Muscle layer of duodenum (tissue), 2 donors: ENCODE results near the gene ENKUR.

Experiments used
- H3K27ac ChIP-seq: one replicate; pipeline ENCODE4 v1.7.0; 2013; ENCODE audit warnings: mild to moderate bottlenecking, low read length
- H3K27me3 ChIP-seq: one replicate; pipeline ENCODE4 v1.7.0; 2013; ENCODE audit warnings: low read depth, mild to moderate bottlenecking, control low read depth, low read length
- H3K36me3 ChIP-seq, 2 donors: one replicate each; pipeline ENCODE4 v1.7.0; 2013; ENCODE audit warnings: low read length in 2 of 2, control low read depth in 1 of 2, mild to moderate bottlenecking in 1 of 2; ENCODE audit not compliant: insufficient read depth in 2 of 2, control insufficient read depth in 1 of 2
- H3K4me1 ChIP-seq, 2 donors: one replicate each; pipeline ENCODE4 v1.7.0; 2013; ENCODE audit warnings: low read length in 2 of 2, mild to moderate bottlenecking in 2 of 2, control low read depth in 1 of 2, moderate library complexity in 1 of 2; ENCODE audit not compliant: insufficient read depth in 2 of 2, control insufficient read depth in 1 of 2
- H3K4me3 ChIP-seq, 2 donors: one replicate each; pipeline ENCODE4 v1.7.0; 2013; ENCODE audit warnings: low read length in 2 of 2, low read depth in 1 of 2, mild to moderate bottlenecking in 1 of 2
- H3K9me3 ChIP-seq, 2 donors: one replicate each; pipeline ENCODE4 v1.7.0; 2013; ENCODE audit warnings: low read length in 2 of 2, control low read depth in 1 of 2, mild to moderate bottlenecking in 1 of 2; ENCODE audit not compliant: control insufficient read depth in 1 of 2
- donor health status: healthy.

ENKUR gene

DNA sequence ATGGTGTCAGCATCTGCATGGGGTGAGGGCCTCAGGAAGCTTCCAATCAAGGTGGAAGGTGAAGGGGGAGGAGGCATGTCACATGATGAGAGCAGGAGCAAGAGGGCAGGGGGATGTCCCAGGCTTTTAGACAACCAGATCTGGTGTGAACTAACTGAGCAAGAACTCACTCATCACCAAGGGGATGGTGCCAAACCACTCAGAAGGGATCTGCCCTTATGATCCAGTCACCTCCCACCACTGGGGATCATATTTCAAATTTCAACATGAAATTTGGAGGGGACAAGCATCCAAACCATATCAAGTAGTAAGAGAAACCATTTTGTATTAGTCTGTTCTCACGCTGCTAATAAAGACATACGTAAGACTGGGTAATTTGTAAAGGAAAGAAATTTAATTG is 34.0 kb upstream of the ENKUR start:
- no peak overlapping the region for H3K27ac ChIP-seq
- H3K9me3 ChIP-seq, result peaks cover 0 to 6% of the 10 kb centered on the region in 2 donors
- no peaks in the 10 kb centered on the region for H3K27me3 ChIP-seq
- peaks cover 0 to 3% of the 10 kb centered on the region in 2 donors for H3K36me3 ChIP-seq
- no peak overlapping the region for H3K4me3 ChIP-seq
- no peaks in the 10 kb centered on the region for H3K4me1 ChIP-seq

DNA sequence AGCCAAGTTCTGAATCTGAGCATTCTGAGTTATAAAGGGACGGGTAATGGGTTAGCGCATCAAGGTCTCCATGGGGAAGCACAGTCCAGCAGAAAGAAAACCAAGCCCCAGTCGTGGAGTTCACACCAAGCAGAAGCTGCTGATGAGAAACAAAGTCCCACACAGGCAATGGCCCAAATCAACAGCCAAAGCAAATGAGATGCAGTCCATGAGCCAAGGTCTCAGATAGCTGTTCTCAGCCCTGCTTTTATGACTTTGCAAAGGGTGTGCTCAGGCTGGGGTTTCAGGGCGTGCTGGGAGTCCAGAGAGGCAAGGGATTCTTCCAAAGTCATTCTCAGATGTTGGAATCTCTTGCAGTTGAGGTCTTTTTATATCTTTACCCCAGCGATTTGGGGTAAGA is 32.5 kb upstream of the ENKUR start:
- H3K27ac ChIP-seq, result no peak overlapping the region
- no peaks in the 10 kb centered on the region for H3K27me3 ChIP-seq

DNA sequence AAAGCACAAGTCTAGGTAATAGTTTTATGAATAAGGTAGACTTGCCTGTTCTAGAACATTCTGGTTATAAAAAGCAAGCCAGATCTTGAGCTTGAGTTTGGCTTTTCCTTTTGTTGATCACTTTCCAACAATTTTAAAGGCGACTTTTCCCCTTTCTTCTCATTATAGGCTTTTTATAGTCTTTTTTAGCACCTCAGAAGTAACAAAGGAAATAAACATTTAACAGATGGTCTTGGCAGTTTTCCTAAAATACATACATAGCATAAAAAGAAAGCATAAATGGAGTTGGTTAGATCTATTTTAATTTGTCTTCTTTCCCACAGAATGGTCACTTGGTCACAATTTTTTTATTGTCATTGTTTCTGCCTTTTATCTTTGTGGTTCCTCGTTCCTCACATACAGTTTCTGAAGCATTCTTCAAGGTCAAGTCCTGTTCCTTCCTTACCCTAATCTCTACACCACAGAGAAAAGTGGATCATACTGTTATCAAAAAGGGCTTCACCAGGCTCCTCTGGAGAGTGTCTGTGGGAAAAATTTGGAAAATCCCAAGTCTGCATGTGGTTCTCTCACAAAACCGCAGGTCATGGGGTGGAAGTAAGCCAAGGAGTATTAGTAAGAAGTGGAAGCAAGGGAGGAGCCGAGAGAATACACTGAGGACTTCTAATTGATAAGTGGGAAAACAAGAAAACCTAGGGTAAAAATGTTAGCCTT is 31.8 kb upstream of the ENKUR start:
- H3K4me3 ChIP-seq, result no peak overlapping the region
- H3K27me3 ChIP-seq, result no peaks in the 10 kb centered on the region
- peaks cover 0 to 6% of the 10 kb centered on the region in 2 donors for H3K9me3 ChIP-seq
- H3K27ac ChIP-seq, result no peak overlapping the region
- peaks cover 0 to 3% of the 10 kb centered on the region in 2 donors for H3K36me3 ChIP-seq
- no peaks in the 10 kb centered on the region for H3K4me1 ChIP-seq

More for the DNA sequence above, 32.5 kb upstream of the ENKUR start:
- Histone ChIP-seq H3K36me3 (peaks cover 0 to 3% of the 10 kb centered on the region in 2 donors), H3K9me3 (peaks cover 0 to 6% of the 10 kb centered on the region in 2 donors), H3K4me1 (no peaks in the 10 kb centered on the region), H3K4me3 (no peak overlapping the region)

DNA sequence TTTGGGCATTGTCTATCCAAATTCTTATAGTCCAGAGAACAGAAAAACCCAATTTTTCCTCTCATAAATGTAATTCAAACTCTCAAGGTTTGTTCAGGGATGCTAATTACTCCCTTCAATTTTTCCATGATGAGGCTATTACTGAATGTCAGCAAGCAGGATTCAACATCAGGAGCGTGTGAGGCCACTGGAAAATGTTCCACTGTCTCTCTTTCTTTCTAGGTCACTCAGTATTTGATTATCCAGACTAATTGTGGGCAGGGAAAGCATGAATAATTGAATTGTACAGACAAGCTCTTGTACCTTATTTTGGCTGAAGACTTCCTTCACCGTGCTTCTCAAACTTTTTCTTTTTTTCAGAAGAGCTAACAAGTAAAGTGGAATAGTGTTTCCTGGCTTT is 31.1 kb upstream of the ENKUR start:
- peaks cover 0 to 6% of the 10 kb centered on the region in 2 donors for H3K9me3 ChIP-seq
- peaks cover 0 to 3% of the 10 kb centered on the region in 2 donors for H3K36me3 ChIP-seq
- H3K27ac ChIP-seq, result no peak overlapping the region
- H3K4me3 ChIP-seq, result no peak overlapping the region
- no peaks in the 10 kb centered on the region for H3K4me1 ChIP-seq
- H3K27me3 ChIP-seq, result no peaks in the 10 kb centered on the region

DNA sequence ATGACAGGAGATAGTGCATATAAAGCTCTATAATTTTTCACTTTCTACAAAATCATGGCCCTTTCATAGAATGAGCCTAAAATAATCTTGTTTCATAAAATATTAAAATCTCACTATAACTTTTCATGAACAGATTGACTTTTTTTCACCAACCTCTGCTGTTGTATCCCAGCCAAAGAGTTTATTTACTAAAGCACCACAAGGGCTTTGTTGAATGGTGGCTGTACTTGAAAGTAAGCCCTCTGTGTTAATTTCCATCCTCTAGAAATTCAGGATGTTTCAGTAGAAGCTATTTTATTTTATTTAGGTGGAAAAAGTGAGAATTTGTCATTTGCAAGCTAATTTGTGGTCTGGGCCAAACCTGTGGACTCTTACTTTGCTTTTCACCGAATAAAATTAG is 30.7 kb upstream of the ENKUR start:
- Histone ChIP-seq H3K4me1 (no peaks in the 10 kb centered on the region), H3K9me3 (peaks cover 0 to 5% of the 10 kb centered on the region in 2 donors), H3K4me3 (no peak overlapping the region), H3K27me3 (no peaks in the 10 kb centered on the region), H3K36me3 (peaks cover 0 to 3% of the 10 kb centered on the region in 2 donors), H3K27ac (no peak overlapping the region)

DNA sequence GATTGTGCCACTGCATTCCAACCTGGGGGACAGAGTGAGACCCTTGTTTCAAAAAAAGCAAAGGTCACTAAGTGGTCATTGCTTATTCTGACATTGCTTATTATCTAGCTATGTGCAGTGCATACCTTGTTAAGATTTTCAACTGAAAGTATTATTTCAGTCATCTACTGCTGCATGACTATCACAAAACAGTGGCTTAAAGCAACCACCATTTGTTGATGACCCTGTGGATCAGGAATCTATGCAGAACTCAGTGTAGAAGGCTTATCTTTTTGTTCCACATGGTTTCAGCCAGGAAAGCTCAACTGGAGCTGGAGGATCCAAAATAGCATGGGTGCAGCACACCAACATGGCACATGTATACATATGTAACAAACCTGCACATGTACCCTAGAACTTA is 23.6 kb upstream of the ENKUR start:
- H3K27ac ChIP-seq, result no peak overlapping the region
- H3K36me3 ChIP-seq, result no peaks in the 10 kb centered on the region
- no peak overlapping the region for H3K4me3 ChIP-seq
- H3K27me3 ChIP-seq, result no peaks in the 10 kb centered on the region
- no peaks in the 10 kb centered on the region for H3K4me1 ChIP-seq
- no peaks in the 10 kb centered on the region for H3K9me3 ChIP-seq

DNA sequence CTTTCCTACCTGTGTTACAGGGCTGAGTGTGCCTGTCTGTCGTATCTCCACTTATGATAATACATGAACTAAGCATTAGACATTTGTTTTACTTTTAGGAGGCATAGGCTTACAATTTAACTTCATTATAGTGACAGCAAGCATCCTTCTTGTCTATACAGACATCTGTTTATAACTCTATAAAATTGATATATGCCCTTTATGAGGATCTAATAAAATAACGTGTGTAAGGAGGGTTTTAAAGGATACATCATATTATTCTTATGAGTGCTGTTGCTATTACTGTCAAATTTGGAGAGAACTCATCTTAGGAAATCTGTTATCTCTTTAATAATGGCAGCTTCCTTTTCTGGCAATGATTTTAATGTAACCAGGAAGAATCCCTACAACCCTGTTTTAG is 22.4 kb upstream of the ENKUR start:
- Histone ChIP-seq H3K4me3 (no peak overlapping the region), H3K36me3 (no peaks in the 10 kb centered on the region), H3K4me1 (no peaks in the 10 kb centered on the region)

DNA sequence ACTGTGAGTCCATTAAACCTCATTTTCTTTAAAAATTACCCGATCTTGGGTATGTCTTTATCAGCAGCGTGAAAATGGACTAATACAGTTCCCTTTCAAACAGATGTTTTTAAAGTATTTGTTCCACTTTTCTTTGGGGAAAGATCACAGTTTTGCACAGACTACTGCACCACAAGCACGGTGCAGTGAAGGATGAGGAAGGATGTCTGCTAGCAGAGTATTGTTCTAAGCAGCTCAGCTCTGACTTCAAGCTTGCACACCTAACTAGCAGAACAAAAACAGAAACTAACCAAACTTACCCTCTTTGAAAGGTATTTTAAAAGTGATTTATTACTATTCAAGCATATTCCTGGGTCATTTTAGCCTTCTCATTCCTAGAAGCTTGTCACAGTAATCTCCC is 20.4 kb upstream of the ENKUR start:
- Histone ChIP-seq H3K27ac (no peak overlapping the region), H3K36me3 (no peaks in the 10 kb centered on the region), H3K9me3 (no peaks in the 10 kb centered on the region), H3K27me3 (no peaks in the 10 kb centered on the region), H3K4me1 (no peaks in the 10 kb centered on the region), H3K4me3 (no peak overlapping the region)

More for the DNA sequence above, 22.4 kb upstream of the ENKUR start:
- Histone ChIP-seq H3K27me3 (no peaks in the 10 kb centered on the region), H3K27ac (no peak overlapping the region), H3K9me3 (no peaks in the 10 kb centered on the region)

DNA sequence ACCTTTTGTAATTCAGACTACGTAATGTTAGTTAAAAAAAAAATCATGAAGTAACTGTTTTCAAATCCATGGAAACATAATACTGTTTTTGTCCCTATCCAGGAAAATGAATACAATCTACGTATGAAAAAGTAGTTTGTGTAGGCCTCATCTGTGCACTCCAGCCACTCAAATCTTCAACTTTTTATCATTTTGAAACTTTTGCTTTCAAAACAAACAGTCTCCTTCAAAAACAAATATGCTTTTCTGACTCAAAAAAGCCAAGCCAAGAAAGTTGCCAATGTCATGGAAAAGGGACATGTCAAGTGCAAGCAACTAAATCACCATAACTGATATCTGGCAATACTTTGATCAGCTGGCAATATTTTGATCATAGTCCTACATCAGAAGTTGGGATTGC is 13.6 kb upstream of the ENKUR start:
- Histone ChIP-seq H3K4me1 (no peaks in the 10 kb centered on the region), H3K9me3 (no peaks in the 10 kb centered on the region), H3K36me3 (no peaks in the 10 kb centered on the region), H3K27me3 (no peaks in the 10 kb centered on the region), H3K4me3 (no peak overlapping the region), H3K27ac (no peak overlapping the region)

DNA sequence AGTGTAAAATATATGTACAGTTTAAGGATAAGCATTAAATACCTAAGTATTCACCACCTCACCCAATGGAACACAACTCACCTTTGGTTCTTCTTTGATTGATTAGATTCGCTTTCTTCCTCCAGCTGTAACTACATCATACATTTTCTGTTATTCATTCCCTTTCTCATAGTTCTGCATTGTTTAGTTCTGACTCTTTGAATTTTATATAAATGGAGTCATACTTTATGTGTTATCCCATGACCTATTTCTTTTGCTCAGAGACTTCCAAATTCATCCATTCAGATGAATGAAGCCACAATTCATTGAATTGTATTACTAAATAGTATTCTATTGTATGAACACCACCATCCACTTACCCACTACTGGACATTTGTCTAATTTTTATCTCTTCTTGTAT is 12.8 kb upstream of the ENKUR start:
- H3K27ac ChIP-seq, result no peak overlapping the region
- no peaks in the 10 kb centered on the region for H3K36me3 ChIP-seq
- H3K27me3 ChIP-seq, result no peaks in the 10 kb centered on the region
- H3K4me1 ChIP-seq, result no peaks in the 10 kb centered on the region
- H3K4me3 ChIP-seq, result no peak overlapping the region
- H3K9me3 ChIP-seq, result no peaks in the 10 kb centered on the region

DNA sequence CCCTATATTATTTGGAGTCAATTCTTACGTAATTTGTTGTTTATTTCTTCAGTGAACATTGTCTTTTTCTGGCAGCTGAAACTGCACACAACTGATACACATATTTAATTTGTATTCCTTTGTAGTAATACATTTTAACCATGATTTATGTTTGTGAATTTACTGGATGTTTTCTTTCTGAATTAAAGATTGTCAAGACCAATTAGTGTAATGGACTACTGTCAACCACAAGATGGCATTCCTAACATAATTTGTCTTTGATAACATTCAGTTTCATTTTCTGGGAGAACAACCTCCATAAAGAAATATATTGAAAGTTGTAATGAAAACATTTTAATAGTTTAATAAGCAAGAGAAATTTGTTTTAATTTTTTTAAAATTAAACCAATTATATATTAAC is 10.5 kb upstream of the ENKUR start:
- Histone ChIP-seq H3K4me3 (no peak overlapping the region), H3K4me1 (no peaks in the 10 kb centered on the region), H3K36me3 (no peaks in the 10 kb centered on the region), H3K27me3 (no peaks in the 10 kb centered on the region), H3K9me3 (no peaks in the 10 kb centered on the region), H3K27ac (no peak overlapping the region)

DNA sequence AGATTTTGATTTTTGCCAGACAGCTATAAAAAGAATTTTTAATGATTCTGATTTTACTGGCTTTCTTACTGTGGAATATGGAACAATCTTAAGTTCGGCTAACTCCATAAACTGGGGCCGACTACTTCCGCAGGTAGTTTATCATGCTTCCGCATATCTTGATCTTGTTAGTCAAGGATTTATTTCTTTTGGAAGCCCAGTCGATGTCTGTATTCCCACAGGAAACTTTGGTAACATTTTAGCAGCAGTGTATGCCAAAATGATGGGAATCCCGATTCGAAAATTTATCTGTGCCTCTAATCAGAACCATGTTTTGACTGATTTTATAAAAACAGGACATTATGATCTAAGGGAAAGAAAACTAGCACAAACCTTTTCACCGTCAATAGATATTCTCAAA is 8.6 kb upstream of the ENKUR start:
- no peaks in the 10 kb centered on the region for H3K9me3 ChIP-seq
- no peaks in the 10 kb centered on the region for H3K36me3 ChIP-seq

More for the DNA sequence above, 8.6 kb upstream of the ENKUR start:
- Histone ChIP-seq H3K4me1 (no peaks in the 10 kb centered on the region), H3K27me3 (no peaks in the 10 kb centered on the region), H3K4me3 (no peak overlapping the region), H3K27ac (no peak overlapping the region)
